Brain pericyte (primary cell): ENCODE data around the gene CD3E.

ENCODE experiments used
- DNase-seq: peaks from one replicate; pipeline ENCODE4 v3.0.0-alpha.2; 2012; ENCODE audit warnings: low read depth, low spot score

Gene CD3E

GRCh38 chr11:118304568-118305248, at the start of gene CD3E:
TSS of gene CD3E (plus strand) at chr11:118304730. CDS start at chr11:118304953, 223 bp downstream.
- DNase-seq = no peak

DNA sequence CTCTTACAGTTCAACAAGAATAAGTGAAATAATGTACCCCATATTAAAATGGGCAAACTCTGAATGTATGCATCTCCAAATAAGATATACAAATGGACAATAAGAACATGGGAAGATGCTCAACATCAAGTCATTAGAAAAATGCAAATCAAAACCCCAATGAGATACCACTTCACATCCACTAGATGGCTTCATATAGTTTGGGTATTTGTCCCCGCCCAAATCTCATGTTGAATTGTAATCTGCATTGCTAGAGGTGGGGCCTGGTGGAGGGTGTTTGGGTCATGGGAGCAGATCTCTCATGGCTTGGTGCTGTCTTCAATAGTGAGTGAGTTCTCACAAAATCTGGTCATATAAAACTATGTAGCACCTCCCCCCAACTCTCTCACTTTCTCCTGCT, 46.1 kb upstream of the CD3E start:
- no peak for DNase-seq

- DNase-seq = no peak
Measured at GRCh38 chr11:118259138-118259537, 45.4 kb upstream of the CD3E start.

DNA sequence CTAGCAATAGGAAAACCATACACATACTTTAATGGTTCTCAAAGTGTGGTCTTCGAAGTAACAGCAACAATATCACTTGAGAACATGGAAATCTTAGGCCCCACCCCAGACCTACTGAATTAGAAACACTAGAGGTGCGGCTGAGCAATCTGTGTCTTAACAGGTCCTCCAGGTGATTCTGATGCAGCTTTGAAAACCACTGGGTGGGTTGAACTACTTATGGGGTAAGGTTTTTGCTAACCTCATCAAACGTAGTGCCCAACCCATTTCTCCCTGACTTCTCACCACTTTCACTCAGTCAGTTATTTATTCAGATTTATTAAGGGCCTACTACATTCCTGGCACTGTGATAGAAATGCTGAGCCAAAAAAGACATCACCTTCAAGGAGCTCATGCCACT, 44.2 kb upstream of the CD3E start:
- DNase-seq = no peak

GRCh38 chr11:118263112-118263511, 41.4 kb upstream of the CD3E start:
- no peak for DNase-seq

GRCh38 chr11:118263695-118264568, 40.6 kb upstream of the CD3E start, which contains the start of gene MPZL2:
TSS of gene MPZL2 (minus strand) at chr11:118264297. CDS start at chr11:118264153, 144 bp downstream.
- no peak for DNase-seq

- no peak for DNase-seq
Measured at GRCh38 chr11:118264569-118265465, 39.7 kb upstream of the CD3E start.

DNA sequence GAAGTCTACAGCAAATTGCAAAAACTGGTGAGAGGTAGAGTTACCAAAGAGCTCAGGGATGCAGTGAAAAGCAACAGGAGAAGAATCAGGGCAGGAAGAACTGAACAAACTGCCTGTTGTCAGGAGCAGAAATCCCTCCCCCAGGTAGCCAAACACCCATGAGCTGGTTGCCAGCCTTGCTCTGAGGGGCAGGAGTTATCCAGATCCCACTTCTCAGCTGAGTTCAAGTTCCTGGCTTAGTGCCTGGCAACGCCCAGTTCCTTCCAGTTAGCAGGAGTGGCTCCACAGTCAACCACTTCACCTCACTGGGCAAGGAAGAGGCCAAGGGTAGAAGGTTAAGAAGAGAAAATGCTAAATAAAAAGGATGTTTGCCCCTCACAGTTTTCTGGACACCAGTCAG, 38.6 kb upstream of the CD3E start:
- no peak for DNase-seq

DNA sequence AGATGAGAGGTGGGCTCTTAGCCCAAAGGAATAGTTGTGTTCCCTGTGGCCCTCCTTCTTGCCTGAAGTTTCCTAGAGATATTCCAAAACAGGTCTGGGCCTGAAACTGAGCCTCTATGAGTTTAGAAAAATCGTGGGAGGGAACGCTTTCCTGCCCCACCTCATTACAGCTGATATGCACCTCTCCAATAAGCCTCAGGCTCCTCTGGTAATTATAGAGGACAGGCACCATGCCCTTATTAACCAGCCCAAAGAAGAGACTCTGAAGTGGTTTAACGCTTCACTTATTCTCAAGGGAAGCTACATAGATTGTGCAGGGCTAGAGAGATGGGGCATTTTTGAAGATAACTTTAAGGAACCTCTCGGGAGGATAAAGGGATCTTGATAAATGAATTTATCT, 37.0 kb upstream of the CD3E start:
- no peak for DNase-seq

DNA sequence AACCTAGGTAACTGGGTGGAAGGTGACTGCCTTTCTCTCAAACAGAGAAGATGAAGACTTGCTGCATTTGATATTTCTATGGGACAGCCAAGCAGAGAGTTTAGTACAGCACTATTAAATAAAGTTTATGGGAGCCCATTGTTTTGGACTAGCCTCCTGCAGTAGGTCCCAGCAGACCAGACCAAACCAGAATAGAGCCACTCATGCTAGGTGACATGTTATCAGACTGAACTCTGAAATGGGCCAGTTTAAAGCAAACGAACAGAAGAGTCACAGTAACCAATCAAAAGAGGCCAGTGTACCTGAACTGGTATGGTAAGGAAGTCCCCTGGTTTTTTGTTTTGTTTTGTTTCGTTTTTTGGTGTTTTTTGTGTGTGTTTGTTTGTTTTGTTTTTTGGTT, 32.5 kb upstream of the CD3E start:
- DNase-seq = no peak

DNA sequence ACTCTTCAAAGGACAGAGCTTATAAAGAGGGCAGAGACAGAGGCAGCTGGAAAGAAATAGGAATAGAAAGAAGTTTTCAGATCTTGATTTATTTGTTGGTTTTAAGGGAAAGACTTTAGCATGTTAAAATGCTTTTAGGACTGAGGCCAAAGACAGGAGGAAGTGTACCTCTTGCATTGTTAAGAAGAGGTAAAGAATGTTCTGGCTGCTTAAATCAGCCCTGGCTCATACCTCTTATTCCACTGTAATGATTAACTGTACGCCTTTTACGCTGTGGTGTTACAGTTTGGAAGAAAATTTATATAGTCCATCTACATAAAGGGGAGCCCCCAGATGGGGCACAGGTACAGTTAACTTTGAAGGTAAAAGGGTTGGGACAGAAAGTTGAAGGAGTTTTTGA, 30.3 kb upstream of the CD3E start:
- DNase-seq = no peak

- DNase-seq = no peak
Measured at GRCh38 chr11:118275176-118275575, 29.4 kb upstream of the CD3E start.

DNA sequence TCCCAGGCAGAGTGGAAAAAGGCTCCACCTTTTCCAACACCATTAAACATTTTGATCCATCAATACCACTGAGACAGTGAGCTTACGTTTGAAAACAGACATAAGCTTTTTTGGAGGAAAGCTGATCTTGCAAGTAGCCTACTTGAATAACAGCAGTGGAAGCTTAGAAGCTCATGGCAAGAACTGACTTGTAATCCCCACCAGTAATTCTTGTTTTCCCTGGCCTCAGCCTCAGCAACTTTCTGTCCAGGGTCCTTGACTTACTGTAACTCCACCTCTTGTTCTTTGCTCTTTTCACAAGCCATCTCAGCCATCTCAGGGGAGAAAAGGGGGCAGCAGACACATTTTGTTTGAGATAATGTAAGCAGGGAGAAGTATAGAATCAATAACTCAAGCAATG, 28.1 kb upstream of the CD3E start:
- no peak for DNase-seq

DNA sequence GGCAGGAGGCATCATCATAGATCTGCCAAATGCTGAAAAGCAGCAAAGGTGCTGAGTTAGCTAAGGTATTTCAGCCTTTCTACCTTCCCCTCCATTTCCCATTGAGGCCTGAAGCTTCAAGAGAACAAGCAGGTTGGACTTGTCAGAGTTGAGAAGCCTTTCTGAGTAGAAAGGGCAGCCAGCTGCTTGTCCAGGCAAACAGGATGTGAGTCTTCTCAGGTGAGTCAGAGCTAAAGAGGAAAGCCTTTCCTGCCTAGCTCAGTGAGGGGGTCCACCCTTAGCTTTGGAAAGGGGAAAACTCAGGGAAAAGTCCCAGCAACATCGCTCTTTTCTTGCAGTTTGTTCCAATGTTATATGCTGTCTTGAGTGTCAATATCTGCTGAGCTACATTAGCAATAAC, 27.2 kb upstream of the CD3E start:
- no peak for DNase-seq

DNA sequence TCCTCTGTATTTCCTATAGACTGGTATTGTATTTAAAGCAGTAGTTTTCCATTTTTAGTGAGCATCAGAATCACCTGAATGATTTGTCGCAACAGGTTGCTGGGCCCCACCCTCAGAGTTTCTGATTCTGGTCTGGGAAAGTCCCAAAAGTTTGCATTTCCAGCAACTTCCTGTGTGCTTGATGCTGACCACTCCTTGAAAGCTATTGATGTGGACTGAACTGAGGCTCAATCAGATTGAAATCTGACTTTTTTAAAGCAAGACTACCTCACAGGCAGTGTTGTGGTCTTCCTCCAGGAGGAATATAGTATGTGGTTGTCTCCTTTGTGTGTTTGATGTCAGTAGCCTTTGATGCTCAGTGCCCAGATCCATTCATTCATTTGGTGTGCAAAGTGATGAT, 23.2 kb upstream of the CD3E start:
- no peak for DNase-seq

- no peak for DNase-seq
Measured at GRCh38 chr11:118282606-118283005, 21.9 kb upstream of the CD3E start.

DNA sequence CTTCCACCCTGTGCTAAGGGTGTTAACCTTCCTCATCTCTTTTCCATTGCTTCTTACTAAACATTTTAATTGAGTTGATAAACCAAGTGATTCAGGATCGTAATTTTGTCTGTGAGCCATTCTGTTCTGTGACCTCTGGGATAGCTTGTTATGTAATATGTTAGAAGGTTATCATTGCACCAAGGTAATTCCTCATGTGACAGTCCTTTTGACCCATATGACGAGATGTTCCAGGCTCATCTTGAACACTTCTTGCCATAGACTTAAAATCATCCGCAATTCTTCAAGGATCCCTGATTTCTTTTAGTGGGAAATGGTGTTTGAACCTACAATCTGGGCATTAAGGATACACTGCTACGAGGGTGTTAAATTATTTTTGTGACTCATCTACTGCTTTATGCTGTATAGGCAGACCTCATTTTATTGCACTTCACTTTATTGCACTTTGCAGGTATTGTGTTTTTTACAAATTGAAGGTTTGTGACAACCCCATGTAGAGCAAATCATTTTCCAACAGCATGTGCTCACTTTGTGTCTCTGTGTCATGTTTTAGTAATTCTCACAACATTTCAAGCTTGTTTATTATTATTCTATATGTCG, 21.4 kb upstream of the CD3E start:
- DNase-seq = no peak

DNA sequence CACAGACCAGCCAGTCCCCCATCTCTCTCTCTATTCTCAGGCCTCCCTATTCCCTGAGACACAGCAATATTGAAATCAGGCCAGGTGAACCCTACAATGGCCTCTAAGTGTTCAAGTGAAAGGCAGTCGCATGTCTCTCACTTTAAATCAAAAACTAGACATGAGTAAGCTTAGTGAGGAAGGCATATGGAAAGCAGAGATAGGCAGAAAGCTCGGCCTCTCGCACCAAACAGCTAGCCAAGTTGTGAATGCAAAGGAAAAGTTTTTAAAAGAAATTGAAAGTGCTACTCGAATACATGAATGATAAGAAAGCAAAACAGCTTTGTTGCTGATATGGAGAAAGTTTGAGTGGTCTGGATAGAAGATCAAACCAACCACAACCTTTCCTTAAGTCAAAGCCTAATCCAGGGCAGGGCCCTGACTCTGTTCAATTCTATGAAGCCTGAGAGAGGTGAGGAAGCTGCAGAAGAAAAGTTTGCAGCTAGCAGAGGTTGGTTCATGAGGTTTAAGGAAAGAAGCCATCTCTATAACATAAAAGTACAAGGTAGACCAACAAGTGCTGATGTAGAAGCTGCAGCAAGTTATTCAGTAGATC, 20.7 kb upstream of the CD3E start:
- DNase-seq = no peak

- no peak for DNase-seq
Measured at GRCh38 chr11:118286545-118286944, 18.0 kb upstream of the CD3E start.

- DNase-seq = no peak
Measured at GRCh38 chr11:118287006-118287405, 17.5 kb upstream of the CD3E start.

DNA sequence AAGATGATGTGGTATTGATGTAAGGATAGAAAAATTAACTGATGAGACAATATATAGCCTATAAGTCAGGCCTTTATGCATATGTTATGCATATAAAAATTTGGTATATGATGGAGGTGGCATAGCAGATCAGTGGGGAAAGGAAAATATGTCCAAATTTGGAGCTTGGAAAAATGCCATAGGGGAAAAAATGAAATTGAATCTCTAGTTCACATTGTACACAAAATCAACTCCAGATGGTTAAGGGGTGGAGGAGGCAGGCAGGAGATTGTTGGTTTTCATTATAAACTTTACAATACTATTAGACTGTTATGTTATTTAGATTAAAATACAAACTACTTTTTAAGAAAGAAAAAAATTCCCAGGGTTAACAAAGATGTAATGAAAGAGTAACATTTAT, 15.1 kb upstream of the CD3E start:
- no peak for DNase-seq
